Medulla oblongata (tissue), 1 donor: ENCODE results near the gene PPM1M.

Experiments
- DNase-seq: peaks from one replicate; pipeline ENCODE4 v3.0.0-alpha.2; 2015; ENCODE audit errors: extremely low spot score

The PPM1M gene, protein sequence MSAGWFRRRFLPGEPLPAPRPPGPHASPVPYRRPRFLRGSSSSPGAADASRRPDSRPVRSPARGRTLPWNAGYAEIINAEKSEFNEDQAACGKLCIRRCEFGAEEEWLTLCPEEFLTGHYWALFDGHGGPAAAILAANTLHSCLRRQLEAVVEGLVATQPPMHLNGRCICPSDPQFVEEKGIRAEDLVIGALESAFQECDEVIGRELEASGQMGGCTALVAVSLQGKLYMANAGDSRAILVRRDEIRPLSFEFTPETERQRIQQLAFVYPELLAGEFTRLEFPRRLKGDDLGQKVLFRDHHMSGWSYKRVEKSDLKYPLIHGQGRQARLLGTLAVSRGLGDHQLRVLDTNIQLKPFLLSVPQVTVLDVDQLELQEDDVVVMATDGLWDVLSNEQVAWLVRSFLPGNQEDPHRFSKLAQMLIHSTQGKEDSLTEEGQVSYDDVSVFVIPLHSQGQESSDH

DNA sequence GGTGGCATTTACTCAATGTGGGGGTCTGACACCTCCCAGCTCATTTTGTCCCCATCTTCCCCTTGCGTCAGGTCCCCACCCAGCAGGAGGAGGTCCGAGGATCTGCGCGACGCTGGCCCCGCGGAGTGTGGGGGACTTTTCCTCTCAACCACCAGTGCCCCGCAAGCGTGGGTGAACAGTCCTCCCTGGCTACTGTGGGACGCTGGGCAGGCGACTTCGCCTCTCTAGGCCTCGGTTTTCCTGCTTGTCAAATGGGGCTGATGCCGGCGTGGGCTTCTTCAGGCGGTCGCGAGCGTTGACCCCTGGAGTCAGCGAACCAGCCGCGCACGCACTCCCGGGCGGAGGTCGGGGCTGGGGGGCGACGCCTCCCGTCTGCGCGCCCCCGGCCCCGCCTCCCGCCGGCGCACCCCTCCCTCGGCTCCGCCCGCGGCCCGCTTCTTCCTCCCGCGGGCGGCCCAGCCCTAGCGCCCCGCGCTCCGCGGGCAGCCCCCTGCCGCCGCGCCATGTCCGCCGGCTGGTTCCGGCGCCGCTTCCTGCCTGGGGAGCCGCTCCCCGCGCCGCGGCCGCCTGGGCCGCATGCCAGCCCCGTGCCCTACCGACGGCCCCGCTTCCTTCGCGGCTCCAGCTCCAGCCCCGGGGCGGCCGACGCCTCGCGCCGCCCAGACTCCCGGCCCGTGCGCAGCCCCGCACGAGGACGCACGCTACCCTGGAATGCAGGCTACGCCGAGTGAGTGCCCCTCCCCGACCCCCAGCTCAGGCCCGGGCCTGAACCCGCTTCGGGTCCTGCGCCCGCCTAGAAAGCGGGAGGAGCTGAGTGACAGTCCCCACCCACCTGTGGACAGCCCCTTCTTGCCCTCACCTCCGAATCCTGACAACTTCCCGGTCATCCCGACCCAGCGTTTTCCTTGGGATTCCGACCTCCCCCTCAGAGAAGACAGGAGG, at the start of gene PPM1M:
Gene PPM1M, plus strand, starts transcription at position 438 of the 942 bp plus-strand sequence. Its CDS starts 66 bp downstream, at position 504.
- peak; percentile 27 for DNase-seq

DNA sequence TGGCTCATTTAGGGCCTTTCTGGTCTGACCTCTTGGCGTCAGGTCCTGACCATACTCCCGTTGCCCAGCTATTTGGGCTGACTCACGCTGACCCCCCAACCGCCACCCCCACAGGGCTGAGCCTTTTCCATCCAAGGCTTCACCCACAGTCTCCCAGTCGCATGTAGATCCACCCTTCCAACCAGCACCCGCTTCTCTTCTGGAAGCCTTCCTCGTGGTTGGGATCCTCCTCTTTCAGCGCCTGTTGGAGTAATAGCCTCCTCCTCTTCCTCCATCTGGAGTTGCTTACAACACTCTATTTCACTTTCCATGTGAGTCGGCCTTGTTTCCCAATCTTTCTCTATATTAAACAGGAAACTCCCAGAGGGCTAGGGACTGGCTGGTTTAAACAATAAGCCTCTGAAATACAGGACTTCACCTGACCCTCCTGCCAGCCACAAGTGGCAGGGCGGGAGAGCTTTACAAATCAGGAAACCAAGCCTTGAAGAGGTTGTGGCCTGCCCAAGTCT, 49.7 kb upstream of the PPM1M start:
- peak; percentile 5 for DNase-seq

DNA sequence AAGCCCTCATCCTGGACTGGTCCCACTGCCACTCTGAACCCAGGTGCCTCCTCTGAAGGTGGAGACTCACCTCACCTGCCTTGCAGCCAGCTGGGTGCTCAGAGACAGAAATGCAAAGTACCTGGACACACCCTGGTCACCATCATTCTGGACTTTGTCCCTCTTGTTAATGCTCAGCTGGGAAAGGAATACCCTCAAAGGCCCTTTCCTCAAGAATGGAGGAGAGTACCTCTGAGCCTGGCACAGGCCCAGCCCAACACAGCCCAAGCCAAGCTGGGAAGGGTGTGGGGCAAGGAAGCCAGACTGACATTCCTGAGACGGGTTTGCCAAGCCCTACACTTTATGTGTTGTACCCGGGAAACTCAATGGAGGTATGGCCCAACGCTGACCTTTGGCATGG, 48.6 kb upstream of the PPM1M start:
- DNase-seq, result no peak

DNA sequence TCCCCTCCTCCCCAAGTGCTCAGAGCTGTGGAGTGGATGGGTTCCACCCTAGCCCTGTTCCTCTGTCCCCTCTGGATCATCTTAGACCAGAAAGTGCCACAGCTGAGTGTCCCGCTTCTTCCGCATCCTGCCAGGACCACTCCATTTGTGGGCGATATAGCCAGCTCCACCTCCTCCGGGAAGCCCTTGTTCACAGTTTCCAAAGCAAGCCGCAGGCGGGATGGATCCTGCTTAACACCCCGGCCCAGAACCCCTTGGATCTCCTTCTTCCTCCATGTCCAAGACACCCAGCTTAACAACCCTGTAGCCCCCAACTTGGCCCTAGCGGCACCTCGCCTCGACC, 48.1 kb upstream of the PPM1M start:
- no peak for DNase-seq

DNA sequence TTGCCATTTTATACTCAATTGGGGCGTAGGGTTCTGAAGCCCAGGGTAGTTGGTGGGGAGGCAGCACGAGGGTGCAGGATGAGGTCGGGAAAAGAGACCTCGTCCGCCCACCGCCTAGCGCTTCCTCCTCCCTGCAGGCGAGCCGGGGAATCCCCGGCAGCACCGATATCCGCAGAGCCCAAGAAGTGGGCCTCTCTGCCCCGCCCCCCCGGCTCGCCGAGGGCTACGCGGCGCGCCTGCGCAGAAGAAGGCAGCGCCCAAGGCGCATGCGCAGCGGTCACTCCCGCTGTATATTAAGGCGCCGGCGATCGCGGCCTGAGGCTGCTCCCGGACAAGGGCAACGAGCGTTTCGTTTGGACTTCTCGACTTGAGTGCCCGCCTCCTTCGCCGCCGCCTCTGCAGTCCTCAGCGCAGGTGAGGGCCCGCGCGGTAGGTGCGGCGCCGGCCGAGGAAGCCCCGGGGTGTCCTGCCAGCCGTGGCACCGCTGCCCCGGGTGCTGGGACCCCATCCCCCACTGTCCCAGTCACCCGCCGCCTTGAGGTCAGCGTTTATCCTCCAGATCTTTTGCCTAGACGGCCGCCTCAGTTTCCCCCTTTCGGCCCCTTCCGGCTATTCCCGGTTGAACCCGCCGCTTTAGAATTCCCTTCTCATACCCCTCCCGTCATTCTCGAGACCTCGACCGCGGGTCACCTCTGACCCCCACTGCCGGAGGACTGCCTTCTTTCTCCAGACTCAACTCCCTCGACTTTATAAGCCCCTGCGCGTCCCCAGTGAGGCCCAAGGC, 47.5 kb upstream of the PPM1M start, which contains the start of gene ALAS1:
Gene ALAS1, plus strand, starts transcription at position 319 of the 784 bp plus-strand sequence. CDS start 1,082 bp downstream, outside the sequence.
- DNase-seq, result peak; percentile 95

DNA sequence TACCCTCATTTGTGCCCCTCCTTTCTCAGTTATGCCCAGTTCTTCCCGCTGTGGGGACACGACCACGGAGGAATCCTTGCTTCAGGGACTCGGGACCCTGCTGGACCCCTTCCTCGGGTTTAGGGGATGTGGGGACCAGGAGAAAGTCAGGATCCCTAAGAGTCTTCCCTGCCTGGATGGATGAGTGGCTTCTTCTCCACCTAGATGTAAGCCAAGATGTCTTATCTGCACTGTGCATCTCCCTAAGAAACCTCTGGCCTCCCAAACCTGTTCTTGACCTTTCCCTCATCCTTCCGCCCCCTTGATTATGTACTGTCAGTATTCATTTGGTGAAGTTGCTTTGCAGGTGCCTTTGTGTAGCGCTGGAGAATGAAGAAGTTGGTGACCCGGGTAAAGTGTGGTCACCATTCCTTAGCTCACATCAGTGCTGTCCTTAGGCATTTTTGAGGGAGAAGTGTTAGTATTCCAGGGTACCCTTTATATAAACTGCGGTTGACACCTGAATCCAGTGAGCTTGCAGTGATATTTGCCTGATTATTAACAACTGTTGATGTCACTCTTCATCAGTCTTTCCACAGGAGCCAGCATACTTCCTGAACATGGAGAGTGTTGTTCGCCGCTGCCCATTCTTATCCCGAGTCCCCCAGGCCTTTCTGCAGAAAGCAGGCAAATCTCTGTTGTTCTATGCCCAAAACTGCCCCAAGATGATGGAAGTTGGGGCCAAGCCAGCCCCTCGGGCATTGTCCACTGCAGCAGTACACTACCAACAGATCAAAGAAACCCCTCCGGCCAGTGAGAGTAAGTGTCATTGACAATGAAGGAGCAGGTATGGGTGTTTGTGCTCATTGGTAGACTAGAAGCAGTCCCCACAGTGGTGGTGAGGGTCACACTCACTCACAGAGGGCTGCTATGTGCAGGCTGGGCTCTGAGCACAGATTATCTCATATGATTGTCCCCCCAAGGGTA, 46.6 kb upstream of the PPM1M start:
- DNase-seq, result no peak

DNA sequence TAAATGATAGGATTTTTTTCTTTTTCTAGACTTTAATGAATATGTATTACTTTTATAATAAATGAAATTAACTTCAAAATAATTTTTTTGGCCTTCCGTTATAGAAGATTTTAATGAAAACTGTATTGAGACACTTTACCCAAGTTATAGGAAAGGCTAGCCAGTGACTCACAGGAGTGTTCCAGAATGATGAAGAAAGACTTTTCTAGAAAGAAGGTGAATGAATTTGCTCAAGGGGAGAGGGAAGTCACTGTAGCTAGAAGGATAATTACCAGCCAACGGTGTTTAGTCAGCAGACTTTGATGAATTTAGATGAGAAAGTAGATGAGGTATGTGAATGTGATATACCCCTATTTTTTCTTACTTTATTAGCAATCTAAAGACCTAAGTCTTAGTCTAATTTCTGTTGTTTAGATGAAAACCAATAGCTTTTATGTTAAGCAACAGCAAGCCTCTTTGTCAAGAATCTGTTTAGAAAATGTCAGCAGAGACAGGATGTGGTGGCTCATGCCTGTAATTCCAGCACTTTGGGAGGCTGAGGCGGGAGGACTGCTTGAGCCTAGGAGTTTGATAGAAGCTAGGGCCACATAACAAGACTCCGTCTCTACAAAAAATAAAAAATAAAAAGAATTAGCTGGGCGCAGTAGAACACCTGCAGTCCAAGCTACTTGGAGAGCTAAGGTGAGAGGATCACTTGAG, 44.4 kb upstream of the PPM1M start:
- DNase-seq, result no peak

DNA sequence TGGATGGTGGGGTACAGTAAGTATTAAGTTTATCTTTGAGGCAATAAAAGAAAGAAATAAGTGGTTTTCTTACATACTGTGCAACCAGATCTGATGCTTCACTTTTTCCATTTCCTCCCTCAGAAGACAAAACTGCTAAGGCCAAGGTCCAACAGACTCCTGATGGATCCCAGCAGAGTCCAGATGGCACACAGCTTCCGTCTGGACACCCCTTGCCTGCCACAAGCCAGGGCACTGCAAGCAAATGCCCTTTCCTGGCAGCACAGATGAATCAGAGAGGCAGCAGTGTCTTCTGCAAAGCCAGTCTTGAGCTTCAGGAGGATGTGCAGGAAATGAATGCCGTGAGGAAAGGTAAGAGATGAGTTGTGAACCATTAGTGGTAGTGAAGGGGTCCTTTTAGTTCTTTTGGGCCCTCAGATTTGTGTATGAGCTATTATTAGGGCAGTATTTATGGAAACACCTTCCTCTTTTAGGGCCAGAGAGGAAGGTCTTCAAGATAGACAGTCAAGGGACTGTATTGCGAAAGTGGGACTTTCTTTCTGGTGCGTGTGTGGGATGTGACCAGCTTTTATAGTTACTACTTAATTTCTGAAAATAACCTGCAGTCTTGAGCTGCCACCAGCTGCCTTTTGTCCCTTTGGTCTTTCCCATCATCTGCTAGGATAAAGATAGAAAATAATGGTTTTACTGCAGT, 43.0 kb upstream of the PPM1M start:
- peak; percentile 80 for DNase-seq

DNA sequence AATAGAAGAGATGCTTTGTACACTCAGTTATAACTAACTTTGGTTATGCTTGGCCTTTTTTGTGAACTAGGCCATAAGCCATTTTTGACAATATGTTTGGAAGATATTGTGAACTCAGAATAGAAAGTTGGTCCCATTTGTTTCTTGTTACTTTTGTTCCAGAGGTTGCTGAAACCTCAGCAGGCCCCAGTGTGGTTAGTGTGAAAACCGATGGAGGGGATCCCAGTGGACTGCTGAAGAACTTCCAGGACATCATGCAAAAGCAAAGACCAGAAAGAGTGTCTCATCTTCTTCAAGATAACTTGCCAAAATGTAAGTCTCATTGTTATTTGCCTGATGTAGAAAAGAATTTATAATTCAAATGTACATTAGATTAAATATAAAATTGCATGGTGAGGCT, 41.9 kb upstream of the PPM1M start:
- no peak for DNase-seq

DNA sequence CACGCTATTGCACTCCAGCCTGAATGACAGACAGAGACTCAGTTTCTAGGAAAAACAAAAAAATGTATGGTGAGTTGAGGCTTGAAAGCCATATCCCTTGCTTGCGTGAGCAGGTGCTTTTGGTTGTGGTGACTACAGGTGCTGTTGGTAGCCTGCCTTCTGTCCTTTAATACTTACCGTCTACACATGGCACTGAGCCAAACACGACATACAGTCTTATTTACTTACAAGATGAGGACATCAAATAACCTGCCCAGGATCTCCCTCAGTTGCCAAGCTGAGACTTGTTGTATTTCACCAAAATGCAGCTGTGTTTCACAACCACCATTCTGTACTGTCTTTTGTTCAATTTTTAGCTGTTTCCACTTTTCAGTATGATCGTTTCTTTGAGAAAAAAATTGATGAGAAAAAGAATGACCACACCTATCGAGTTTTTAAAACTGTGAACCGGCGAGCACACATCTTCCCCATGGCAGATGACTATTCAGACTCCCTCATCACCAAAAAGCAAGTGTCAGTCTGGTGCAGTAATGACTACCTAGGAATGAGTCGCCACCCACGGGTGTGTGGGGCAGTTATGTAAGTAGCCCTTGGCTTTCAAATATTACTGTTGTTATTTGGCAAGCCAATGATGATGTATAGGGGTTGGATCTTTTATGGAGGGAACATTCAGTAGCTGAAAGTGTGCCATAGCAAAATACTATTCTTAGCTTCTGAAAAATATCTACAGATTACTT, 41.1 kb upstream of the PPM1M start:
- no peak for DNase-seq

DNA sequence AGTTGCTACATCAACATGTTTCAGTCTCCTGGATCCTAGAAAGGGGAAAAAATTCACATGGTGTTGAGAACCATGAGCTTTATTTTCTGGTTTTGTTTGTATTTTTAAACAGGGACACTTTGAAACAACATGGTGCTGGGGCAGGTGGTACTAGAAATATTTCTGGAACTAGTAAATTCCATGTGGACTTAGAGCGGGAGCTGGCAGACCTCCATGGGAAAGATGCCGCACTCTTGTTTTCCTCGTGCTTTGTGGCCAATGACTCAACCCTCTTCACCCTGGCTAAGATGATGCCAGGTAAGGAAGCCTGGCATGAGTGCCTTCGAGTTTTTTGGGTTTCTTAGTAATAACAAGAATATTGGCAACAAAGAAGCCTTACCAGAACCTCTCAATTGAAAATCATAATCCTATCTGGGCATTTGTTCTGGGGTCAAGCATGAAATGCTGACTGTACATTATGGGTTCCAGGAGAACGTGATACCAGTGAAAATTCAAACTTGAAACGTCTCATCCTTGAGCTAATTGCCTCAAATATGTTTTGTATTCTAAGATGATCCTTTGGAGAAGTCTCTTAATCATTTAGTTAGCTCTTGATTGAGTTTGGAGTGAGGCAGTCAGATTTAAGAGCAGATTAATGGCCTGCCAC, 39.7 kb upstream of the PPM1M start:
- DNase-seq, result no peak

DNA sequence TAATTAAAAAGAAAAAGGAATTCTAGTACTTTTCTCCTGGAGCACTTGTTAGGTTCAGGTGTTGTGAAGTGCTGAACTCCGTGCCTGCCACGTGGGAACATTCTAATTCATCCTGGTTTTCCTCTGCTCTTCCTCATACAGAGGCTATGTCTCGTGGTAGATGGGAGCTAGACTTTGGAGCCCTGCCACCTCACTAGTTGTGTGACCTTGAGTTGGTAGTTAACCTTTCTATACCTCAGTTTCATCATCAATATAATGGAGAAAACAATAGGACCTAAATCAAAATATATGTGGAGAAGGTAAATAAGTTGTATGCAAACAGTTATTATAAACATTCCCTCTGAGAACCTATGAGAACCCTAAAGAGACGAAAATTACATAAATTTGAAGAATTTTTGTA, 37.0 kb upstream of the PPM1M start:
- DNase-seq, result no peak

DNA sequence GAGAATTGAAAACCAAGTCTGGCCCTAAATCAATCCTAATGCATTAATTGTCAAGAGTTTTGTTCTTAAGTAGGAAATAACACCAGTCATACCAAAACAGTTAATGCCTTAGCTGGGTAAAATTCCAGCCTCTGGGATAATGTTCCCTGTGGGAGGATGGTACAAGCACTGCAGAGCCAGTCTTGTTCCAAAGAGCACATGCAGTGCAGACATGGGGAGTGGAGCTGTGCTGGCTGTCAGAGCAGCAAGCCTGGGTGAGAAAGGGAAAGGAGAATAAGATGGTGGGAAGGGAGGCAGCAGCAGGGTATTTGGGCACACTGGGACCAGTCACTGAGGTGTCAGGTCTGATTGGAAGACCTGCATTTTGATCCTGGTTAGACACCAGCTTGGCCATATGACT, 35.5 kb upstream of the PPM1M start:
- DNase-seq, result no peak

DNA sequence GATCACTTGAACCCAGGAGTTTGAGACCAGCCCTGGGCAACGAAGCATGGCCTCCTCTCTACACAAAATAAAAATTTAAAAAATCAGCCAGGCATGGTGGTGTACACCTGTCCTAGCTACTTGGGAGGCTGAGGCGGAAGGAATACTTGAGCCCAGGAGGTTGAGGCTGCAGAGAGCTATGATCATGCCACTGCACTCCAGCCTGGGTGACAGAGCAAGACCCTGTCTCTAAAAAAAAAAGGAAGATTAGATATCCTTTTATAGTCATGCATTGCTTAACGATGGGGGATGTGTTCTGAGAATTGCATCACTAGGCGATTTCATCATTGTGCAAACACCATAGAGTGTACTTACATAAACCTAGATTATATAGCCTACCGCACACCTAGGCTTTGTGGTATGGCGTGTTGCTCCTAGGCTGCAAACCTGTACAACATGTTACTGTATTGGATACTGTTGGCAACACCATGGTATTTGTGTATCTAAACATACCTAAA, 35.0 kb upstream of the PPM1M start:
- DNase-seq, result no peak

DNA sequence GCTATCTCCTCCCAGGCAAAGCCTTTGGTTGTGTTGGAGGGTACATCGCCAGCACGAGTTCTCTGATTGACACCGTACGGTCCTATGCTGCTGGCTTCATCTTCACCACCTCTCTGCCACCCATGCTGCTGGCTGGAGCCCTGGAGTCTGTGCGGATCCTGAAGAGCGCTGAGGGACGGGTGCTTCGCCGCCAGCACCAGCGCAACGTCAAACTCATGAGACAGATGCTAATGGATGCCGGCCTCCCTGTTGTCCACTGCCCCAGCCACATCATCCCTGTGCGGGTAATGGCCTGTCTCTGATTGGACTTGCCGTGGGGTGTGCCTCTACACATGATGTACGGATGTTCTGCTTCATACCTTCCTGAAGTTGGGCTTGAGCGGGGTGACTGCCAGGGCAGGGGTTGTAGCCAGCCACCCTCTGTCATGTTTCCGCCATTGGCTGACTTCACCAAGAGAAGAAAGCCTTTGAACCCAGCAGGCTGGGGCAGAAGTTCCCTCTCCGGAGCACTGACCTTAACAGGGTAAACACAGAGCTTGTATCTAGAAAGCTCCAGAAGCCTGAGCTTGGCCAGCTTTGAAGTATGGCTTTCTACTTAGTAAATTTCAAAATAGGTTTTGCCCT, 34.2 kb upstream of the PPM1M start:
- no peak for DNase-seq

DNA sequence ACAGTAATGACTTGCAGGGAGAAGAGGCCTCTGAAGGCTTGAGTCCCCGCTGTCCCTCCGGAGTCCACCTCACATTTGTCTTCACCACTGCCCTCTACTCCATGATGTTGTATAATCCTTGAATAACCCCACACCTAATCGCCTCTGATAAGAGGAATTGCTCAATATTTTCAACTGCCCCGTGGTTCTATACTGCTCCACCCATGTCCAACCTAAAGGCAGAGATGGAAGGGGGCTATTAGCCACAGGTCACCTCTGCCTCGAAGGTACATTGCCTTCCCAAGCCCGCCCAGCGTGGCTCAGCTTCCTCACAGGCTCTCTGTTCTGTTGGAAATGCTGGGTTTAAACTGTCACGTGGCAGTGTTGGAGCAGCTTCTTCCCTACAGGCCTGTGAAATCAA, 32.6 kb upstream of the PPM1M start:
- DNase-seq, result no peak

DNA sequence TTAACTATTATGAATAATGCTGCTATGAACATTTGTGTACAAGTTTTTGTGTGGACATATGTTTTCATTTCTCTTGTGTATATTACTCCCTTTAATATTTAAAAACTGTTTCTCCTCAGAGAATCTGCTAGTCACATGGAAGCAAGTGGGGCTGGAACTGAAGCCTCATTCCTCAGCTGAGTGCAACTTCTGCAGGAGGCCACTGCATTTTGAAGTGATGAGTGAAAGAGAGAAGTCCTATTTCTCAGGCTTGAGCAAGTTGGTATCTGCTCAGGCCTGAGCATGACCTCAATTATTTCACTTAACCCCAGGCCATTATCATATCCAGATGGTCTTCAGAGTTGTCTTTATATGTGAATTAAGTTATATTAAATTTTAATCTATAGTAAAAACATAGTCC, 31.7 kb upstream of the PPM1M start:
- no peak for DNase-seq
